GM13977 (cell line): ENCODE measurements around the gene GMDS.

Source experiments
- DNase-seq: peaks from one replicate; pipeline ENCODE4 v3.0.0; 2012; ENCODE audit warnings: low spot score
- in situ Hi-C: fragments of 300-500 bp; cut with MboI; formaldehyde crosslinking; loops from one replicate; pipeline ENCODE4 v1.12.0; 2022; ENCODE audit warnings: low sequenced_read_pairs, low pct_unique_long_range_greater_than_20kb, mixed read lengths, inconsistent platforms; ENCODE audit not compliant: unreplicated experiment
- TF ChIP-seq, protein P1 (sequence below): IDR thresholded peaks from 2 replicates; pipeline ENCODE4 v1.5.1; 2012; ENCODE audit warnings: mild to moderate bottlenecking, control low read depth; ENCODE audit not compliant: insufficient read depth; ENCODE audit errors: extremely low read depth, missing control alignments

Gene GMDS

DNA sequence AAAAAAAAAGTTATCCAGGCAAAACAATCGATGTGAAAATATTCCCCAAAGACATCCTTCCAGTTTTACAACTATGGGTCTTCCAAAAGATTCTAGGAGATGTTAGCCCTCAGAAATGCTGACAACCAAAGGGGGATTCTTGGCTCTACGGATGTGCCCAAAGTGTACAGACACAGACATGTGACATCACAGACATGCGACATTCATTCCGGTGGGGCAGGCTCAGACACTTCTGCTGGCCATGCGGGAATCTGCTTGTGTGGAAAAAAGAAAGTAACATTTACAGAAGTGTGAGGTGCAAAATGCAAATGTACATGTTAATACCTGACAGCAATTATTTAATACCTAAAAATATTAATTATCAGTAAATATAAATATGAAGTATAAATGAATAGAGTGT lies 367.1 kb downstream of the GMDS start:
- in situ Hi-C loops = no loop called here
- TF ChIP-seq, protein P1, sequence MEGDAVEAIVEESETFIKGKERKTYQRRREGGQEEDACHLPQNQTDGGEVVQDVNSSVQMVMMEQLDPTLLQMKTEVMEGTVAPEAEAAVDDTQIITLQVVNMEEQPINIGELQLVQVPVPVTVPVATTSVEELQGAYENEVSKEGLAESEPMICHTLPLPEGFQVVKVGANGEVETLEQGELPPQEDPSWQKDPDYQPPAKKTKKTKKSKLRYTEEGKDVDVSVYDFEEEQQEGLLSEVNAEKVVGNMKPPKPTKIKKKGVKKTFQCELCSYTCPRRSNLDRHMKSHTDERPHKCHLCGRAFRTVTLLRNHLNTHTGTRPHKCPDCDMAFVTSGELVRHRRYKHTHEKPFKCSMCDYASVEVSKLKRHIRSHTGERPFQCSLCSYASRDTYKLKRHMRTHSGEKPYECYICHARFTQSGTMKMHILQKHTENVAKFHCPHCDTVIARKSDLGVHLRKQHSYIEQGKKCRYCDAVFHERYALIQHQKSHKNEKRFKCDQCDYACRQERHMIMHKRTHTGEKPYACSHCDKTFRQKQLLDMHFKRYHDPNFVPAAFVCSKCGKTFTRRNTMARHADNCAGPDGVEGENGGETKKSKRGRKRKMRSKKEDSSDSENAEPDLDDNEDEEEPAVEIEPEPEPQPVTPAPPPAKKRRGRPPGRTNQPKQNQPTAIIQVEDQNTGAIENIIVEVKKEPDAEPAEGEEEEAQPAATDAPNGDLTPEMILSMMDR = no peak
- no peak for DNase-seq

DNA sequence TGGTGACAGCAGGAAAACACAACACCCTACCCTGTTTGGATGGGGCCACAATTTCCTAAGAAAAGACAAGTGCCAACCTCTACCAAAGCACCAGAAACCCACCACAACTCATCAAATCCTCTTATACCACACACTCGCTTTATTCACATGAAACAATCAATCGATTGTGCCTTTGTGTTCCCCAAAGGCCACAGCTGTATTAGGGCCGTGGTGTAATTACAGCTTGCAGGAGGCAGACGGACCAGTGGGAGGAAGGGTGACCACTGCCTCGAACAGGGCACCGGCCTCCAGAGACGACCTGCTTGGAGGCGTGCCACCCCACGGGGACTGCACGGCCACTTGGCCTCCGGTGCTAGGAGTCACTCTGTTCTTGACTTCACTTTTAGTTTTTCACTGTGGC lies 371.6 kb downstream of the GMDS start:
- DNase-seq = no peak
- in situ Hi-C loops = no loop called here
- TF ChIP-seq, protein P1 = no peak

DNA sequence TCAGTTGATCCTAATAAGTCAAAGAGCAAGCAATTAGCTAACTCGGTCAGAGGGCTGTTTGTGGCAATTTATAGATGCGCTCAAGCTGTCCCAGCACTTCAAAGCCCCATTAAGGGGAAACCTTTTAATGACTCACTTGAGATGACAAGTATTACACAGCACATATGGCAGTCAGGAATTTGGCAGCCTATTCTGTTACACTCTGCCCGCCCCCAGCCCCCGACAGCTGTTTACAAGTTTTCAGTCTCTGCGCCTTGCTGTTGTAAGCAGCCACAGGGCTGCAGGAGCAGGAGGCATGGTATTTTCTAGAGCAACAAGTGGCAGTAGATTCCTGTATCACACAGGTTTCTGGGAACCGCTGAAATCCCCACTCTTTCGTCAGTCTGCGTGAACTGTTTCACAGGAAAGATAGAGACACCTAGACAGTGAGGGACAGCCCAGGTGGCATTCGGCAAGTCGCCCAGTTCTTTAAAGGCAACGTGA lies 372.7 kb downstream of the GMDS start:
- no peak for DNase-seq
- TF ChIP-seq, protein P1 = no peak
- in situ Hi-C loops = no loop called here

DNA sequence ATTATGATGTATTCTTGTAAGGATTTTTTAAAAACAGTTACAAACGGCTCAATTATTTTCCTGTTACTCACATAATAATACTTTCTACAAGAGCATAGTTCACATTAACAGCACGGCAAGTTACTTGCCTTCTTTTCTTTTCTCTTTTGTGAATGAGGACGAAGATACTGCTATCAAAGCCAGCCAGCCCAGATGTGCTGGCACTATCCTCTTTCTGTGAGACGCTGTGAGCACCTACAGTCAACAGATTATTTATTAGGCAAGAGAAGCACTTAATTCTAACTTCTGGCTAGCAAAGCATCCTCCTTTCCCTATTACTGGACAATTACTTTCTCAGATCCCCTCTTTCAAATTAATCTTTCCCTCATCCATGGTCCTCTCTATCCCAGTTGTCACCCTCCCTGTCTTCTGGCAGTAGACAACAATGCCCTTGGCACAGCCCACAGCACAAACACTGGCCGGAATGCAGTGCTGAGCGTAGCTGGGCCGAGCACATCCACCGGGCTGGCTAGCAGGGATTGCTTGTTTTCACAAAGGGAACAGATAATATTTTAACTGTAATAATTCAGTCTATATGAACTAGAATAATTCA lies 373.6 kb downstream of the GMDS start:
- no peak for DNase-seq
- TF ChIP-seq, protein P1 = no peak
- in situ Hi-C loops = no loop called here

DNA sequence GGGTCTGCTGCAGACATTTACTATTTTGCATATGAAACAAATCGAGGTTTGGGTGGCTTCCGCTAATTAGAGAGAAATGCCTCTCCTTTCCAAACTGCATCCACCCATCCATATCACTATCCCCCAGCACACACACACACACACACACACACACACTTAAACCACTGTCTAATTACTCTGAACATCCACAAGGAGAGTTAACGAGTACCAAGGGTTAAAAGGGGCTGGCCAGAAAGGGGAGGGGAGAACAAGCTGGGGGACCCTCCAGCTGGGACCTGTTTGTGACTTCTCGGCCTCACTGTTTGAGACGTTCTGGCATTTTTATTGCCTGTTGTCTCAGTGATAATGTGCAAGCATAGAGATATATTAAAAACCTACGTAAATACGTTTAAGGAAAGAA lies 374.5 kb downstream of the GMDS start:
- DNase-seq = no peak
- in situ Hi-C loops = no loop called here
- TF ChIP-seq, protein P1 = no peak

DNA sequence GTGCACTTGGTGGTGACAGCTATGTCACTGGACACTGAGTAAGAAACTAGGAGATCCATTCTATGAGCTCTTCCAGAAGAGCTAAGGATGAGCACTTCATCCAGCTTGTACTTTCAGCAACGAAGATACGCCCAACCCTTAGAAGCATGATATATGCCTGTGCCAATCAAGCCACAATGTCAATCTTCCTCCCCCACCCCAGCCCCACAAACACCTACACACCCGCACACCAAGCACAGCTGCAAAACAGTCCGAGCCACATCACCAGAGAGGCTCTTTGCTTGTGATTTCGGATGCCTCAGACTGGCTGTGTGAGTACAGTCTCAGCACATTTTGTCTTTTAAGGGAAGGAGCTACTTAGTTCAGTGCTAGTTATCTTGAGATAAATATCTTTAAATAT lies 375.2 kb downstream of the GMDS start:
- in situ Hi-C loops = no loop called here
- TF ChIP-seq, protein P1 = no peak
- no peak for DNase-seq

DNA sequence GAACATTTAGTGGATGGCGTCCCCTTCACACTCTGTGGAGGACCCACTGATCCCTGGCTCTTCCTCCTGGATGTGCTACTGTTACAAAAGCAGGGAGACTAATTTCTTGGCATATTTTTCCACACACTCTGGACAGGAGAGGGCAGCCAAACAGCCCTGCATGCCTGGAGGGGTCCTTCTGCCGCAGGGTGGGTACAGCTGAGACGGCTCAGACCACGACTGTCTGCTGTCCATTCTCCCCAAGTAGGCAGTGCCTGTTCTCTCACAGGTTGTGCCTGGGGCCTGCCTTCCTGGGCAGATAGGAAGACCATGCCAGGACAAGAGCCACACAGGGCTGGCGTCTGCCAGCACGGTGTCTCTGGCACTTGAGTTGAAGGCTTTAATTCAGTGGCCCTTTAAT lies 375.6 kb downstream of the GMDS start:
- in situ Hi-C loops = no loop called here
- TF ChIP-seq, protein P1 = no peak
- DNase-seq = no peak
